Mucosa of stomach (tissue), 1 donor: Measurements from ENCODE around the gene MAN1B1.

Experiments
- H3K27me3 ChIP-seq: one replicate; pipeline ENCODE4 v1.7.0; 2013; ENCODE audit warnings: mild to moderate bottlenecking, low read length; ENCODE audit not compliant: control insufficient read depth, insufficient read depth
- H3K36me3 ChIP-seq: one replicate; pipeline ENCODE4 v1.7.0; 2013; ENCODE audit warnings: low read length; ENCODE audit not compliant: control insufficient read depth, insufficient read depth
- H3K4me1 ChIP-seq: one replicate; pipeline ENCODE4 v1.7.0; 2013; ENCODE audit warnings: mild to moderate bottlenecking, low read length; ENCODE audit not compliant: control insufficient read depth, insufficient read depth
- H3K4me3 ChIP-seq: one replicate; pipeline ENCODE4 v1.7.0; 2013; ENCODE audit warnings: low read length
- H3K9ac ChIP-seq: one replicate; pipeline ENCODE4 v1.7.0; 2013; ENCODE audit warnings: mild to moderate bottlenecking, low read length, moderate library complexity
- H3K9me3 ChIP-seq: one replicate; pipeline ENCODE4 v1.7.0; 2013; ENCODE audit warnings: mild to moderate bottlenecking, low read length, moderate library complexity; ENCODE audit not compliant: control insufficient read depth
- donor health status: Pancreatic carcinoma.

Gene MAN1B1

GRCh38 chr9:137105814-137106661 is 19.3 kb downstream of the MAN1B1 start:
- no peaks in the 10 kb centered on the region for H3K9me3 ChIP-seq
- H3K27me3 ChIP-seq, result no peaks in the 10 kb centered on the region
- no peaks in the 10 kb centered on the region for H3K4me1 ChIP-seq
- H3K4me3 ChIP-seq, result no peak overlapping the region
- no peak overlapping the region for H3K9ac ChIP-seq
- H3K36me3 ChIP-seq, result peaks cover 17% of the 10 kb centered on the region

GRCh38 chr9:137106662-137107250 is 20.0 kb downstream of the MAN1B1 start:
- no peaks in the 10 kb centered on the region for H3K27me3 ChIP-seq
- H3K36me3 ChIP-seq, result peaks cover 16% of the 10 kb centered on the region

DNA sequence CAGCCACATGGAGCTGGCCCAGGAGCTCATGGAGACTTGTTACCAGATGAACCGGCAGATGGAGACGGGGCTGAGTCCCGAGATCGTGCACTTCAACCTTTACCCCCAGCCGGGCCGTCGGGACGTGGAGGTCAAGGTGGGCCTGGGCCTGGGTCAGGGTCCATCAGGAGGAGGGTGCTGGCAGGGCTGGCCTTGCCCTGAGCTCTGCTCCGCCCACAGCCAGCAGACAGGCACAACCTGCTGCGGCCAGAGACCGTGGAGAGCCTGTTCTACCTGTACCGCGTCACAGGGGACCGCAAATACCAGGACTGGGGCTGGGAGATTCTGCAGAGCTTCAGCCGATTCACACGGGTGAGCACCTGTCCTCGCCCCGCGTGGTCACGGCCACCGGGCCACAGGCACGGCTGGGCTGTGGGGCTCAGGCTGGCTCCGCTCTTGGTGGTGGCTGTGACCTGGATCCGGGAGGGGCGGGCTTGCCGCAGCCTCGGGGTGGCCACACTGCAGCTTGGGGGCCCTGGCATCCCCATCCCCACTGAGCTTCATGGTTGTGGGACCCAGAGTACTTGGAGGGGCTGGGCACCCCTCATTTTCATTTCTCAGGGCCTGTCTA is 20.6 kb downstream of the MAN1B1 start:
- no peak overlapping the region for H3K4me3 ChIP-seq
- H3K4me1 ChIP-seq, result no peaks in the 10 kb centered on the region
- no peaks in the 10 kb centered on the region for H3K9me3 ChIP-seq
- peaks cover 9% of the 10 kb centered on the region for H3K36me3 ChIP-seq
- no peak overlapping the region for H3K9ac ChIP-seq
- H3K27me3 ChIP-seq, result no peaks in the 10 kb centered on the region

More at GRCh38 chr9:137106662-137107250, 20.0 kb downstream of the MAN1B1 start:
- Histone ChIP-seq H3K4me3 (no peak overlapping the region), H3K9ac (no peak overlapping the region), H3K4me1 (no peaks in the 10 kb centered on the region), H3K9me3 (no peaks in the 10 kb centered on the region)

GRCh38 chr9:137107982-137108381 is 21.2 kb downstream of the MAN1B1 start:
- no peaks in the 10 kb centered on the region for H3K4me1 ChIP-seq
- peaks cover 6% of the 10 kb centered on the region for H3K36me3 ChIP-seq
- H3K9ac ChIP-seq, result no peak overlapping the region
- no peaks in the 10 kb centered on the region for H3K9me3 ChIP-seq
- no peaks in the 10 kb centered on the region for H3K27me3 ChIP-seq
- H3K4me3 ChIP-seq, result no peak overlapping the region

- Histone ChIP-seq H3K27me3 (no peaks in the 10 kb centered on the region), H3K4me3 (no peak overlapping the region), H3K36me3 (peaks cover 3% of the 10 kb centered on the region), H3K4me1 (no peaks in the 10 kb centered on the region), H3K9me3 (no peaks in the 10 kb centered on the region), H3K9ac (no peak overlapping the region)
These were observed 21.9 kb downstream of the MAN1B1 start for GRCh38 chr9:137108608-137109249.

GRCh38 chr9:137109250-137110146 is 22.7 kb downstream of the MAN1B1 start:
- Histone ChIP-seq H3K4me3 (no peak overlapping the region), H3K9ac (no peak overlapping the region), H3K4me1 (no peaks in the 10 kb centered on the region), H3K27me3 (no peaks in the 10 kb centered on the region), H3K36me3 (no peaks in the 10 kb centered on the region), H3K9me3 (no peaks in the 10 kb centered on the region)

- Histone ChIP-seq H3K9ac (no peak overlapping the region), H3K4me3 (no peak overlapping the region), H3K27me3 (peaks cover 3% of the 10 kb centered on the region), H3K36me3 (no peaks in the 10 kb centered on the region), H3K9me3 (no peaks in the 10 kb centered on the region), H3K4me1 (peaks cover 8% of the 10 kb centered on the region)
These were observed 23.5 kb downstream of the MAN1B1 start for GRCh38 chr9:137110147-137110910.

DNA sequence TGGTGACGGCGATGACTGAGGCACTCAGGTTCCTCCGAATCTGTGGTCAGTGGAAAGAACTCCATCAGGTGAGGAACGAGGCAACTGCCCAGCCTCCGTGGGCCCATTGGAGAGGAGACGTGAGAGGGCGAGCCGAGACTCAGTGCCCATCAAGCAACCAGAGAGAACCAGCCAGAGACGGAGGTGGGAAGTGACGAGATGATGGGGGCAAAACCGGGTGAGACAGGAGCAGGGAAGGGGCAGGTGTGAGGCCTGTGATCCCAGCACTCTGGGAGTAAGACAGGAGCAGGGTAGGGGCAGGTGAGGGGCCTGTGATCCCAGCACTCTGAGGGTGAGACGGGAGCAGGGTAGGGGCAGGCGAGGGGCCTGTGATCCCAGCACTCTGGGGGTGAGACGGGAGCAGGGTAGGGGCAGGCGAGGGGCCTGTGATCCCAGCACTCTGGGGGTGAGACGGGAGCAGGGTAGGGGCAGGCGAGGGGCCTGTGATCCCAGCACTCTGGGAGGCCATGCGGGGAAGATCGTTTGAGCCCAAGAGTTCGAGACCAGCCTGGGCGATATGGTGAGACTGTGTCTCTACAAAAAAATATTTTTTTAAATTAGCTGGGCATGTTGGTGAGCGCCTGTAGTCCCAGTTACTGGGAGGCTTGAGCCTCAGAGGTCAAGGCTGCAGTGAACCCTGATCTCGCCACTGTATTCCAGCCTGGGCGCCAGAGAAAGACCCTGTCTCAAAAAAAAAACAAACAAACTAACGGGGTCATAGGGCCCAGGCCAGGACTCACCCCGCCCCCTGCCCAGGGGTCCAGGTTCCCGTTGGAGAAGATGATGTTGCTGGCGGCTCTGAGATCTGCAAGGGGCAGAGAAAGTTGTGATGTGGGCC is 24.4 kb downstream of the MAN1B1 start:
- no peak overlapping the region for H3K4me3 ChIP-seq
- H3K36me3 ChIP-seq, result no peaks in the 10 kb centered on the region
- no peak overlapping the region for H3K9ac ChIP-seq
- H3K27me3 ChIP-seq, result peaks cover 11% of the 10 kb centered on the region
- H3K9me3 ChIP-seq, result no peaks in the 10 kb centered on the region
- peaks cover 9% of the 10 kb centered on the region for H3K4me1 ChIP-seq

GRCh38 chr9:137111788-137112563 is 25.2 kb downstream of the MAN1B1 start:
- Histone ChIP-seq H3K4me3 (no peak overlapping the region), H3K36me3 (no peaks in the 10 kb centered on the region), H3K9me3 (no peaks in the 10 kb centered on the region), H3K9ac (no peak overlapping the region), H3K27me3 (peaks cover 14% of the 10 kb centered on the region), H3K4me1 (peaks cover 9% of the 10 kb centered on the region)
